Activated T-cell treated with anti-CD3 and anti-CD28 coated beads, Interleukin-2, amount 50 U/mL, for 24 hours (primary cell): ENCODE data around the gene SYN1.

ENCODE experiments used
- DNase-seq: peaks from one replicate; pipeline ENCODE4 v3.0.0-alpha.2; 2020
- H3K27ac Mint-ChIP-seq: 2 replicates; pipeline ENCODE4 v1.8.0; 2020; ENCODE audit warnings: mild to moderate bottlenecking, mixed read lengths
- H3K27me3 Mint-ChIP-seq: 2 replicates; pipeline ENCODE4 v1.8.0; 2020; ENCODE audit warnings: mixed read lengths
- H3K36me3 Mint-ChIP-seq: 2 replicates; pipeline ENCODE4 v1.8.0; 2020; ENCODE audit warnings: low read depth, mixed read lengths
- H3K4me1 Mint-ChIP-seq: 2 replicates; pipeline ENCODE4 v1.8.0; 2020; ENCODE audit warnings: low read depth, mixed read lengths
- H3K4me3 Mint-ChIP-seq: 2 replicates; pipeline ENCODE4 v1.8.0; 2020; ENCODE audit warnings: mild to moderate bottlenecking, moderate library complexity, mixed read lengths
- H3K9me3 Mint-ChIP-seq: 2 replicates; pipeline ENCODE4 v1.8.0; 2020; ENCODE audit warnings: mixed read lengths

SYN1 gene

DNA sequence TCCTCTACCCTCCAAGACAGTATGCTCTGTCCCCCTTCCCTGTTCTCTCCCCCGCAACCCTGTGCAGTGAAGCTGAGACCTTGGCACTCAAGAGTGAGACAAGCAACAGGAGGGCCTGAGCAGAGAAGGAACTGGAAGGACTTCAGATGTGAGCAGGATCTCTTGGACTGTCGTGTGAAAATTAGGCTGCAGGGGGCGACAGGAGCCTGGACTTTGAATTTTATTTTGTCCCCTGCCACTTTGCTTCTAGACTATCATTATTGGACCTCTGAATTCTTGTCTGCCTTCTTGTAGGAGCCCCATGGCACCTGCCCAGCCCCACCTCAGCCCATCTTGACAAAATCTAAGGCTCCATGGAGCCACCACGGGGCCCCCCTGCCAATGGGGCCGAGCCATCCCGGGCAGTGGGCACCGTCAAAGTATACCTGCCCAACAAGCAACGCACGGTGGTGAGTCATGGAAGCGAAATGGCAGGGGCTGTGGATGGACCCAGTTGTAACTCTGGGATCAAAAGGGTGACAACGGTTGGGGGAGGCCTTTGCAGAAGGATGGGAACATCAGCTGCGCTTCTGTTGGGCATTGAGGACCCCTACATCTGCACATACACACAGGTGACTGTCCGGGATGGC lies 56.9 kb downstream of the SYN1 start:
- Mint-ChIP-seq H3K4me1 (peaks cover 43% of the 10 kb centered on the region), H3K36me3 (peaks cover 53% of the 10 kb centered on the region), H3K4me3 (peak overlapping the region; percentile 87)

DNA sequence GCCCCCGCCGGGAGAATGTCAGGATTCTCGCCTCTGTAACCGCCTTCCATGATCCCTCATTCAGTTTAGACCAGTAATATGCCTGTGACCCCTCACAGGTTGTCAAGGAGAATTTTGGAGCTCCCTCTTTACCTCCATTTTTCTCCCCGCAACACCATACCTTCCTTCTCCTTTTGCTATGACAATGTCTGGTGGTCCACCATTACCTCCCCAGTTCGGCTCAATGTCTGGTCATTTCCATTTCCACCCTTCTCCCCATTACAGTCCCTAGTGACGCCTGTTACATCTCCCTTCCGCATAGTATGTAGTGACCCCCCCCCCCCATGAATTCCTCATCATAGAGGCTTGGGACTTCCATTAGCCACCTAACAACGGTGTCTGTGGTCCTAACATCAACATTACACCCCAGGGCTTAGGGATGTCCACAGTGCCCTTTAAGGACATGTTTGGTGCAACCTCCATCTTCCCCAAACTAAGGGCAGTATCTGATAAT lies 58.0 kb downstream of the SYN1 start:
- Mint-ChIP-seq H3K27ac (peak overlapping the region; percentile 93), H3K36me3 (peaks cover 42% of the 10 kb centered on the region), H3K9me3 (no peaks in the 10 kb centered on the region), H3K4me3 (peak overlapping the region; percentile 87), H3K4me1 (peaks cover 44% of the 10 kb centered on the region), H3K27me3 (peaks cover 20% of the 10 kb centered on the region)
- no peak for DNase-seq

More for the DNA sequence above, 56.9 kb downstream of the SYN1 start:
- Mint-ChIP-seq H3K27ac (peak overlapping the region; percentile 79), H3K27me3 (peaks cover 20% of the 10 kb centered on the region), H3K9me3 (no peaks in the 10 kb centered on the region)
- no peak for DNase-seq

DNA sequence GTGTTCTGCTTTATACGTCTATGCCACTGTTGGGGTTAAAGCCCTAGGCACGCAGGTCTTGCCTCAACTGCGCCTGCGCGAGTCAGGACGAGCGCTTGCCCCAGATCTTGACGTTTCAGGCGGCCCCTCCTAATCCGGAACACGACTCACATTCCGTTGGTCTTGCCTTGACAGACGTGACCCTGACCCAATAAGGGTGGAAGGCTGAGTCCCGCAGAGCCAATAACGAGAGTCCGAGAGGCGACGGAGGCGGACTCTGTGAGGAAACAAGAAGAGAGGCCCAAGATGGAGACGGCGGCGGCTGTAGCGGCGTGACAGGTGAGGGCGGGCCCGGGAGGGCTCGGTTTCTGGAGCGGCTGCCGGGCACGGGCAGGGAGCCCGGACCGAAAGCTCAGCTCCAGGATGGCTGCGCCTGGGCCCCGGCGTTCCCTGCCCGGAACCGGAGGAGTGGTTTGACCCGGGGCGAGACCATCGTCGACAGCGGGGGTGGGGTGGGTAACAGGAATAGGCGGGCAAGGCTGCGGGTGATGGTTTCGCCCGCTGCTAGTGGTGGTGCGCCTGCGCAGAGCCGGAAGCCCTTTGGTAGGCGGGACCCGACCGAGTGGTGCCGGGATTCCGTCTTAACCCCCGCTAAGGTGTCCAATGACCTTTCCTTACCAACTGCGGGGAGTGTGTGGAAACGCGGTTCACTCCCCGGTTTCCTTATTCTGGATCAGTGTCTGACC lies 58.6 kb downstream of the SYN1 start, which contains the start of gene ARAF:
TSS of gene ARAF (plus strand) at position 272 of the 725 bp plus-strand sequence. CDS start 1,763 bp downstream, outside the sequence.
- no peaks in the 10 kb centered on the region for H3K9me3 Mint-ChIP-seq
- H3K27me3 Mint-ChIP-seq: peaks cover 20% of the 10 kb centered on the region
- peak within 1 kb of the TSS; percentile 87 for H3K4me3 Mint-ChIP-seq
- H3K4me1 Mint-ChIP-seq: peaks cover 48% of the 10 kb centered on the region
- peak within 1 kb of the TSS; percentile 93 for H3K27ac Mint-ChIP-seq
- DNase-seq: peak; percentile 92
- H3K36me3 Mint-ChIP-seq: peaks cover 37% of the 10 kb centered on the region

DNA sequence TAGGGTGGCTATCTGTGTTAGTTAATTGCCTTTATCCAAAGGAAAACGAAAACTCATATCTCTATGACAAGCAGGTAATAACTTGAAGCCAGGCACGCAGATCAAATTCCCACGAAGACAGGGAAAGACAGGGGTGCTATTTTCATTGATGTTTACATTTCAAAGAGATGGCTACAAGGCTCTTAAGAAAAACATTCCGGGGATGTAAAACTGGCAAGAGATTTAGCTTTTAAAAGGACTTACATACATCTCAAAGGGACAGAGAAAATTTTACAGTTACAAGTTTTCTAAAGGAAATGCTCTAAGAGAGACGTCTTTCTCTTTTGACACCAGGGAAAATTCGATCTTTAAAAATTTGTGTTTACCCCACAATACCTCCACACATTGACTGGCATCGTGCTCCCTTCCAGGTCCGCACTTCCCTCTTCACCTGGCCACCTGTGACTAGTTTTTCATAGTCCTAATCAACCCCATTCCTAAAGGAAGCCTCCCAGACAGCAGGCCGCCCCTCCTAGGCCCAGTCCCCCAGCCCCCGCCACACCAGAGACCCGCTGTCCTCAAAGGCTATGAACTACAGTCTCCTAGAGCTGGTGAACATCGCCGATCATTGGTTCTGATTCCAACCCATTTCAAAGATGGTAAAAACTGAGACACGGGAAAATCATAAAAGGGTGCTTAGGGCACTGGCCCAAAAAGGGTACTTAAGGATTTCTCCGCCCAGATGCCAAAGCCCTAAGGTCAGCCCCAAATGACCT lies 59.3 kb downstream of the SYN1 start:
- DNase-seq: no peak
- H3K4me3 Mint-ChIP-seq: peak overlapping the region; percentile 87
- H3K27me3 Mint-ChIP-seq: peaks cover 20% of the 10 kb centered on the region
- no peaks in the 10 kb centered on the region for H3K9me3 Mint-ChIP-seq
- peaks cover 37% of the 10 kb centered on the region for H3K36me3 Mint-ChIP-seq
- peak overlapping the region; percentile 93 for H3K27ac Mint-ChIP-seq
- peaks cover 51% of the 10 kb centered on the region for H3K4me1 Mint-ChIP-seq

DNA sequence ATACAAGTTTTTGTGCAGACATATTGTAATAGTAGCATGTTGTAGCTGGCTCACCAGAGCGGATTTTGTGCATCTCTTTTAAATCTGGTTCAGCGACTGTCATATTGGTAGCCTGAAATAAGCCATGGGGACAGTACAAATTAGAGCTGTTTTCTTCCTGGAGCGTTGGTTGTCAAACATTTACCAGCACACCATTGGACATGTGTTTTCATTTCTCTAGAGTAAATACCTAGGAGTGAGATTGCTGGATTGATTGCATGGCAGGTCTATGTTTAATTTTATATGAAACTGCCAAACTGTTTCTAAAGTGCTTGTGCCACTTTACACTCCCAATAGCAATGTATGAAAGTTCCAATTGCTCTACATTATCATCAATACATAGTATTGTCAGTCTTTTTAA lies 61.2 kb downstream of the SYN1 start:
- Mint-ChIP-seq H3K9me3 (no peaks in the 10 kb centered on the region), H3K4me1 (peaks cover 35% of the 10 kb centered on the region), H3K4me3 (no peak overlapping the region), H3K27ac (no peak overlapping the region), H3K27me3 (peaks cover 20% of the 10 kb centered on the region), H3K36me3 (peaks cover 18% of the 10 kb centered on the region)
- DNase-seq: no peak

DNA sequence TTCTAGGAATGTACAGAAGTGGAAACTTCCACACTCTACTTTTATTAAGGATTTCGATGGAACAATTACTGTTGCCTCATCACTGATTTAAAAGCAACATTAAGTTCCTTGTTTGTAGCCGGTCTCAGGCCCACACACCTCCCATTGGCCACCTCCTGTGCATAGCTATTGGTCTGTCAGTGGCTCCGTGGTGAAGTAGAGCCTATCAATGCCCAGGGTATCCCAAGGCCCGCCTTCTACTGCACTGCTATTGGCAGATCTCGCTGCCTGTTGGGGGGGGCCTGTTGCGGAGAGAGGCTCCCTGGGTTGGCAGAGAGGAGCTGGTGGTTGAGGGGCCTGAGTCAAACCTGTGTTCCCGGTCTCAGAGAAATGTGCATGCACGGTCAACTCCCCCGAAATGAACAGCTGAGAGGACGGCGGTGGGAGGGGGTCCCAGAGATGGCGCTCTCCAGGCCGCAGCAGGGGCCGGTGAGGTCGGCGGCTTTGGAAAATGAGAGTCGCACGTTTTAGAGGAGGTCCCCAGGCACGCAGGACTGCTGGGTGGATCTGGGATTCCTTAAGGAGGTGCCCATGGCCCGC lies 63.5 kb downstream of the SYN1 start:
- no peaks in the 10 kb centered on the region for H3K9me3 Mint-ChIP-seq
- peaks cover 9% of the 10 kb centered on the region for H3K27me3 Mint-ChIP-seq
- peak overlapping the region; percentile 93 for H3K27ac Mint-ChIP-seq

DNA sequence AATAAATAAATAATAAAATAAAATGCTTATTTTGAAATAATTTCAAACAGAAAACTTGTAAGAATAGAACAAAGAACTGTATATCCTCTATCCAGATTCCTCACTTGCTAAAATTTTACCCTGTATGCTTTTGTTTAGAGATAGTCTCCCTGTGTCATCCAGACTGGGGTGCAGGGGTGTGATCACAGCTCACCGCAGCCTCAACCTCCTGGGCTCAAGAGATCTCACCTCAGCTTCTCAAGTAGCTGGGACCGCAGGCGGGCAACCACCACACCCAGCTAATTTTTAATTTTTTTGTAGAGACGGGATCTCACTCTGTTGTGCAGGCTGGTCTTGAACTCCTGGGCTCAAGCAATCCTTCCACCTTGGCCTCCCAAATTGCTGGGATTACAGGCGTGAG lies 76.2 kb downstream of the SYN1 start:
- Mint-ChIP-seq H3K4me1 (peaks cover 4% of the 10 kb centered on the region), H3K36me3 (no peaks in the 10 kb centered on the region), H3K4me3 (no peak overlapping the region), H3K27me3 (peaks cover 3% of the 10 kb centered on the region), H3K9me3 (no peaks in the 10 kb centered on the region), H3K27ac (no peak overlapping the region)
- no peak for DNase-seq

More for the DNA sequence above, 63.5 kb downstream of the SYN1 start:
- Mint-ChIP-seq H3K4me1 (peaks cover 22% of the 10 kb centered on the region), H3K36me3 (peaks cover 1% of the 10 kb centered on the region), H3K4me3 (peak overlapping the region; percentile 80)
- DNase-seq: peak; percentile 81

DNA sequence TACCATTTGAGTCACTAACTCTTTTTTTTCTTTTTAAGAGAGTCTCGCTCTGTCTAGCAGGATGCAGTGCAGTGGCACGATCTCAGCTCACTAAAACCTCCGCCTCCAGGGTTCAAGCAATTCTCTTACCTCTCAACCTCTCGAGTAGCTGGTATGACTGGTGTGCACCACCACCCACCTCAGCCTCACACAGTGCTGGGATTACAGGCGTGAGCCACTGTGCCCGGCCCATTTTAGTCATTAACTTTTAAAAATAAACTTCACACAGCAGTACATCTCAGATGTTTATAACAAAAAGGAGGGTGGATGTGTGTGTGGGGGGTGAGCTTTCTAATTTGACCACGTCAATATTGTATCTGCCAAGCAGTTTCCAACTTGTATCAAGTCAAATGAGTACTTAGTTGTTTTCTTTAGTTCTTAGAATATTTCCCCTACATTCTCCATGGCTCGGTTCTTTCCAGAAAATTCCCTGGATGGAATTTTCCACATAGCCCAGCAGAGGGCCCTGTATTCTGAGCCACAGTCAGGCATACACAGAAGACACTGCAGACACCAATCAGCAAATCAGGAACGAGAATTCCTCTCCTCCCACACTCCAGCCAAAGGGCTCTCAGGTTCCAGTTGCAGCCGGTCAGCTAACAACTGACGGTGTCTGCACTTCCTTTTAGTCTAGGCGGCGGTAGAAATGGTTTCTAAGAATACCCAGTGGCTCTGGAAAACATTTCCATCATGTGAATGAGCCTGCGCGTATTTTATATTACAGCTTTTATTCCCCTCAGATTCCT lies 78.7 kb downstream of the SYN1 start:
- Mint-ChIP-seq H3K9me3 (no peaks in the 10 kb centered on the region), H3K27ac (no peak overlapping the region), H3K4me3 (no peak overlapping the region), H3K36me3 (no peaks in the 10 kb centered on the region), H3K27me3 (peaks cover 9% of the 10 kb centered on the region), H3K4me1 (peaks cover 4% of the 10 kb centered on the region)
- DNase-seq: no peak

DNA sequence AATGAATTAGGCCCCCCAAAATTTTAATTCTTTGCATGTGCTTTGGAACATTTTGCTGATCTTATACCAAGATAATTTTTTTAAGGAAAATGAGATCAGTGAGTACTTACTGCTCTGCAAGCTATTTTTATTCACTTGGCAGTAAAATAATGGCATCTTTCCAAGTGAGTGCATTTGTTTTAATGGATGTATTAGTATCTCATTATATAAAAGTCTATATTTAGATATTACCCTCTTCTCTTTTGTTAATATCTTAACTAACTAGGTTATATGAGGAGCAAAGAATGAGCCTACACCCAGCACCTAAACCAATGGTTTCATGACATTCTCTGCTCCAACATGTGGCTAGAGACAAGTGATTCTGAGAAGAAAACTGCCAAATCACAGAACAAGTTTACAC lies 79.8 kb downstream of the SYN1 start:
- no peak overlapping the region for H3K4me3 Mint-ChIP-seq
- H3K36me3 Mint-ChIP-seq: no peaks in the 10 kb centered on the region
- no peaks in the 10 kb centered on the region for H3K9me3 Mint-ChIP-seq
- no peak overlapping the region for H3K27ac Mint-ChIP-seq
- peaks cover 9% of the 10 kb centered on the region for H3K27me3 Mint-ChIP-seq
- H3K4me1 Mint-ChIP-seq: peaks cover 4% of the 10 kb centered on the region
- DNase-seq: no peak

DNA sequence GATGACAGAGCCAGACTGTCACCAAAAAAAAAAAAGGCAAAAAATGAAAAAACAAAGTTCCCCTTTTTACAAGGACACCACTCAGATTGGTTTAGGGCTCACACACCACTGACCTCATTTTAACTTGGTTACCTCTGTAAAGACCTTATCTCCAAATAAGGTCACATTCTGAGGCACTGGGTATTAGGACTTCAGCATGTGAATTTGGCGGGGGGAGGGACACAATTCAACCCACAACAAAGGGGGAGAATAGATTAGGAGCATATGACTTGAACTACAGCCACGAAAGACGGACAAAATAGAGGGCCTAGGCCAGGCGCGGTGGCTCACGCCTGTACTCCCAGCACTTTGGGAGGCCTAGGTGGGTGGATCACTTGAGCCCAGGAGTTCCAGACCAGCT lies 89.6 kb downstream of the SYN1 start:
- DNase-seq: no peak
- Mint-ChIP-seq H3K27me3 (peaks cover 20% of the 10 kb centered on the region), H3K36me3 (no peaks in the 10 kb centered on the region), H3K9me3 (no peaks in the 10 kb centered on the region), H3K4me1 (no peaks in the 10 kb centered on the region), H3K27ac (no peak overlapping the region), H3K4me3 (no peak overlapping the region)

DNA sequence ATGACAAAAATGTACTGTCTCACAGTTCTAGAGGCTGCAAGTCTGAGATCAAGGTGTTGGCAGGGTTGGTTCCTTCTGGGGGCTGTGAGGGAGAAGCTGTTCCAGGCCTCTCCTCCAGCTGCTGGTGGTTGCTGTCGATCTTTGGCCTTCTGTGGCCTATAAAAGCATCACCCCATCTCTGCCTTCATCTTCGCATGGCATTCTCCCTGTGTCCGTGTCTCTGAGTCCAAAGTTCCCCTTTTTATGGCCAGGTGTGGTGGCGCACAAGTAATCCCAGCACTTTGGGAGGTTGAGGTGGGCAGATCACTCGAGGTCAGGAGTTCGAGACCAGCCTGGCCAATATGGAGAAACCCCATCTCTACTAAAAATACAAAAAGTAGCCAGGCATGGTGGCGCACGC lies 90.1 kb downstream of the SYN1 start:
- no peak for DNase-seq
- Mint-ChIP-seq H3K9me3 (no peaks in the 10 kb centered on the region), H3K4me1 (no peaks in the 10 kb centered on the region), H3K4me3 (no peak overlapping the region), H3K27ac (no peak overlapping the region), H3K27me3 (peaks cover 24% of the 10 kb centered on the region), H3K36me3 (no peaks in the 10 kb centered on the region)

DNA sequence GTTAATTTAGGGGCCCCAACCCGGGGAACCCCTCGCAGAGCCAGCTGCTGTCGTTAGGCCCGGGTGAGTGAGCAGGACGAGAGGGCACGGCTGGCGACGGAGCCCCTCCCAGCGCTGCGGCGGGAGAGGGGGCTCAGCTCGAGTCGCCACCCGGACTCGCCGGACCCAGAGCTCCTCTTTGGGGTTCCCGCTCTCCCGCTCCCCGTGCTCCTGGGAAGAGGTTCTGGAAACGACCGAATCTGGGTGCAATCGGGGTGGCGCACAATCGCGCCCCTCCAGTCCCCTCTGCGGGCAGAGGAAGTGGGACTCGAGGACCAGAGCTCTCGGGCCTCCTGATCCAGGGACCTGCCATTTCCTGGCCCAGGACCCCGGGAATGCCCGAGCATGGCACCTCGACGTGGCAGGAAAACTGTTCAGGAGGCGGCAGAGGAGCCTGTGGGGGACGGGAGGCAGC lies 95.9 kb downstream of the SYN1 start:
- Mint-ChIP-seq H3K9me3 (no peaks in the 10 kb centered on the region), H3K27ac (no peak overlapping the region), H3K4me3 (peak overlapping the region; percentile 64), H3K27me3 (peaks cover 19% of the 10 kb centered on the region), H3K36me3 (no peaks in the 10 kb centered on the region), H3K4me1 (peaks cover 4% of the 10 kb centered on the region)
- DNase-seq: no peak

DNA sequence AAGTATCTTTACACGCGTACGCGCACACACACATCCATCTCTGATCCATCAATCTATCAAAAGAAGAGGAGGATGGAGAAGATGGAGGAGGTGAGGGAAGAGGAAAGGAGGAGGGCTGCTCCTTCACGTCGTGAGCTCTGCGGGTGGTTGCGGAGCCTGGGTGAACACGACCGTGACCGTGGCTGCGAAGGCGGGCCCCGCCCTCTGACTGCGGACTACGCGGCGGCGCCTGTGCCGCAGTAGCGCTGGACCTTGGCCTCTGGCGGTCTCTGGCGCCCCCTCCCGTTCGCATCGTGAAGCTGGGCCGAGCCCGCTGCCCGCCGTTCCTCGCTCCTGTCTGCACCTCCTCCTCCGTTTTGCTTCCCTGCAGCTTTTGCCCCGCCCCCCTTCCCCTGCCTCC lies 96.4 kb downstream of the SYN1 start:
- DNase-seq: peak; percentile 87
- H3K4me3 Mint-ChIP-seq: peak overlapping the region; percentile 64
- H3K27me3 Mint-ChIP-seq: peaks cover 20% of the 10 kb centered on the region
- H3K4me1 Mint-ChIP-seq: peaks cover 4% of the 10 kb centered on the region
- no peak overlapping the region for H3K27ac Mint-ChIP-seq
- H3K9me3 Mint-ChIP-seq: no peaks in the 10 kb centered on the region
- no peaks in the 10 kb centered on the region for H3K36me3 Mint-ChIP-seq
